HG02623 (cell line): ENCODE data around the gene NDUFV2.
"Not testable (repeated sequence)": the region's sequence is repeated elsewhere in the genome, so short reads cannot be mapped to it uniquely, and the experiment has no call there.

Experiments
- ATAC-seq: cut with Tn5 transposase; IDR thresholded peaks from one replicate; pipeline ENCODE4 v1.9.1; 2021; ENCODE audit warnings: moderate library complexity; ENCODE audit not compliant: unreplicated experiment

Gene NDUFV2

DNA sequence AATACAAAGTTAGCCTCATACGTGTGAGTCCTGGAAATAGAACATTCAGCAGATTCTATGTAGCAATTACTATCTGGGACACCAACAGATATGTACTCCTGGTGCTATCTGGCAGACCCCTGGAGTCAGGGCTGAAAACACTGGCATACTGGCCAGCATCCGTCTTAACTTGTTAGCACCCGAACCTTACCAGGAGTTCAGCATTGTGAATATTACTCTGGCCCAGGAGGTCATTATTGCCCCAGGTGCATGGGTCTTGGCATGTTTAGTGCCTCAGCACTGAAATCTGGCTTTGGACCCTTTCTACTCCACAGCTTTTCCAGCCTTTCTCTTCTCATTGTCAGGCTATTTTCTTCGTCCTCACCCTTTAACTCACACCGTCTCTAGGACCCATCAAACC lies 11.9 kb upstream of the NDUFV2 start:
- ATAC-seq: no peak

DNA sequence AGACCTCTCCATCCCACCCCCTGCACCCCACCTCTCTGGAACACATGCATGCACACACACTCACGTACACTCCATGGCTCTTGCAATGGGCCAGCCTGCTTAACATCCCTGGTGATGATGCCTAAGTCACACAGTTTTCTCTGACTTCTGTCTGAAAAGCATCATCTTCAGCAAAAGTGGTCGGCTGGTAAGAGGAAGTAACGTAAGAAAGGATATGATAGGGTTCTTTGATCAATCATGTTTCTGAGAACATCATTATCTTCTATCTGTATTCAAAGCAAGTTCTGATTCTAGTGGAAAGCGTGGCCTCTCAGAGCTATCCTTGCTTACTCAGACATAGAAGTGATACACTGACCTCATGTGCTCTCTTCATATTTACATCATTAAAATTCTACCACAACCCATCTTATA lies 11.4 kb upstream of the NDUFV2 start:
- ATAC-seq: no peak

DNA sequence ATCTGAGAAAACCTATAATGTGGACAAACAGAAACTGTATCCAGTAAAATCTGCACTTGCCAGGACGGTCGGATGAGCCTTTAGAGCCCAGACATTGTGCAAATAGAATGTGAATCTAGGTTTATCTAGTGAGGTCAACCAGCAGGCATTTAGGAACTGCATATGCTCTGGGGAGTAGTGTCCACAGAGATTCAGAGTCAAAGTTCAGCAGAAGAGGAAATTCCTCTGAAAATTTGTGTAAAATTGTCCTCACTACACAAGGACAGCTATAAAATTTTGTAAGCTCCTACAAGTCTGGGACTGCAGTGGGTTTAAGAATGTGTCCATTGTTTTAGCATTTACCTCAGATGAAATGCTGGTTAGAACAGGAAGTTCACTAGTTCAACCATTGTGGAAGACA lies 9.8 kb upstream of the NDUFV2 start:
- ATAC-seq: no peak

DNA sequence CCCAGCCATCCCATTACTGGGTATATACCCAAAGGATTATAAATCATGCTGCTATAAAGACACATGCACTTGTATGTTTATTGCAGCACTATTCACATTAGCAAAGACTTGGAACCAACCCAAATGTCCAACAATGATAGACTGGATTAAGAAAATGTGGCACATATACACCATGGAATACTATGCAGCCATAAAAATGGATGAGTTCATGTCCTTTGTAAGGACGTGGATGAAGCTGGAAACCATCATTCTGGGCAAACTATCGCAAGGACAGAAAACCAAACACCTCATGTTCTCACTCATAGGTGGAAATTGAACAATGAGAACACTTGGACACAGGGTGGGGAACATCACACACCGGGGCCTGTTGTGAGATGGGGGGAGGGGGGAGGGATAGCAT lies 9.4 kb upstream of the NDUFV2 start:
- not testable (repeated sequence) for ATAC-seq

DNA sequence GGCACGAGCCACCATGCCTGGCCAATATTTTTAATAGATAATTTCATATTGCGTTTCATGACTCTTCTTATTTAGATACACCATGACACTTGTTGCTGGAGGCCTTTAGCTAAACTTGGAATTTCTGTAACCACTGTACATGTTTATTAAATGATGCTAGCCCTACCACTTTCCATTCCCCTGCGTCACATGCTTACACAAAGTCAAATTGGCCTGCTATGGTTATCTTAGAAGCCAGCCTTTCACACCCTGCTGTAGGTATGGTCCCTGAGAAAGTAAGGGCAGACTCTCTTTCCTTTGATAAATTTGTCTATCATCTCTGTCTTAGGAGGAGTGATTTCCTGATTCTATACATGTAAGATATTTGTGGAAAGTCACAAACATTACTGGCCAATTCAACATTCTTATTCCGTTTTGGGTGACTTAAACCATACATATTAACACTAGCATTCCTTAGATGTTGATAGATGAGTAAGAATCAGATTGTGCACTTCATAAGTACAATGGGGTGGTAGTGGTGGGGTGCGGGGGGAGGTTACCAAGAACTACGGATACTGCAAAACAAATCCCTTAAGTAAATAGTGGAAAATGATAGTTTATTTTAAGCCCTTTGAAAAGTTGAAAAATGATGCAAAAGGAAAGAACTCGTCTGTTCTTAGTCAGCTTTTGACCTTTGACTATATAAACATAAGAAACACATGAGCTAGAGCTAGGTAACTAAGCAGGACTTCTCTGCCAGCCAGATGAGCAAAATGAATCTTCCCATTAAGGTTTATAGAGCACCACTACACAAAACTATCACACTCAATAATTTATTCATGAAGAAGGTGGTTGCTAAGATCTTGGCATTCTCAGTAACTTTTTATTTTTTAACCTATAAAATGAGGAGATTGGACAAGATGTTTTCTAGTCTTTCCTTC lies 7.9 kb upstream of the NDUFV2 start:
- ATAC-seq: no peak

DNA sequence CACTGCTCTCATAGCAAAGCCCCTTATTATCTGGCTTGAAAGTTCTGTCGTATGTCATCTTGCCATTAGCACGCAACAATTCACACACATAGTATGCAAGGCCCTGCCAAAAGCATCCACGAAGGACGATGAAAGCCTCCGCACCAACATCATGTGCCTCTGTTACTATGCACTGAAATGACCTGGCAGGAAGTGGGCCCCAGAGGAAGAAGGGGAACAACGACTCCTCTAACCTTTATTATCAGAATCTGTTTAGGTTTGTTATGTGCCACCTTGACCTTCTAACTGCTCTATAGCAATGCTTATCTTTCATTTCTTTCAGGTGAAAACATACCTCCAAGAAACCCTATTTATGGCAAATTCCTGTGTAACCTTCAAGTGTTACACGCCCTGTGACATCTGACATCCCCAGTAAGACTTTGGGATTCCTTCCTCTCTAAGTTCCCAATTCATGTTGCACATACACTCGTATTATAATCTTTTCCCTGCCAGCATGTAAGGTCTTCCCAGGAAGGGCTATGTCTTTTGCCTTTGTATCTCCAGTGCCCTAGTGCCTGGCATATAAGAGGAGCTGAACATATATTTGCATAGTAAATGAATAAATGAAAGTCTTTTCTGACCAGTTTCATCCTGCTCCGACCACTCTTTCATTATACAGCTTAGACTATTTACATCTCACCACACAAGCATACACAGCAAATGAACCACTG lies 7.0 kb upstream of the NDUFV2 start:
- ATAC-seq: peak; percentile 89

DNA sequence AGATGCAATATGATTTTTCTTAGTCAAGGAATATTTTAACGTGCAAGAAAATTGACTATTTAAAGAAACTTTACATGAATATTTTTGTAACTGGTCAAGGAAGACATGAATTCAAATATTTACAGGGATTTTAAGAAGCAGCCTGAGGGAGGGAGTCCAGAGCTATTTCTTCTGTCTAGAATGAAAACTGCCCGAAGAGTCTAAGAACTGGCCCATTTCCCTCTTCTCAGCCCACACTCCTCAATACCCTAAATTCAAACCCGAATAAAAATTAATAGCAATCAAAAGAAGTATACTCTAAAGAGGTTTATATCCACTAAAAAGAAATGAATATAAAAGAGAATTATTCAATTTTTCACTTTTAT lies 6.5 kb upstream of the NDUFV2 start:
- no peak for ATAC-seq

DNA sequence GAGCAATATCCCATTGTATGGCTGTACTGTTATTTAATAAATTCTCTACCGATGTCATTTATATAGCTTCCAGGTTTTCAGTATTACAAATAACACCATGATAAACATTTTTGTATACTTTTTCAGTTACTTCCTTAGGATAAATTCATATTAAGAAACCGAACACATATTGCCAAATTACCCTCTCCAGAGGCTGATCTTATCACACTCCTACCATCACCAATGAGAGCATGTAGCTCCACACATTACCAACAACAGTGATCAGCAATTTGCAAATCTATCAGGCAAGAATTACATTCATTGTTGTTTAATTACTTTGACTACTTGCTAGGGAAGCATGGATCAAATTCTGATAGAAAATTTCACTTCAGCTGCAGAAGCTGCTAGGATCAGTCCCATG lies 5.8 kb upstream of the NDUFV2 start:
- ATAC-seq: no peak

DNA sequence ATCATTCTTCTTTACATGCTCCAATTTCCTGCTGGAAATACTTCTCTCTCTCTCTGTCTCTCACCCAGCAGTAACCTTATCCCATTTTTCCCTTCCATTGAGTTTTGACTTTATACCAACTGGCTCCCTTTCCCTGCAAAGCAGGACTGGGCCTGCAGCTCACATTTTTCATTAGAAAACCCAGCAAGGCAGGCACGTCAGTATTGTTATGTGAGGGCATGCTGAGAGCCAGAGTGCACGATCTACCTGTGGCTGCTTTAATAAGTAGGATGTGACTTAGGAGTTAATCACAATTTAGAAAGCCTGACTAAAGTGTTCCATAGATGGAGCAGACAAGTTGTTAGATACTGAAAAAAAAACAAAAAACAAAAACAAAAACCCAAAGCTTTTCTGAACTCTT lies 5.2 kb upstream of the NDUFV2 start:
- ATAC-seq: no peak

DNA sequence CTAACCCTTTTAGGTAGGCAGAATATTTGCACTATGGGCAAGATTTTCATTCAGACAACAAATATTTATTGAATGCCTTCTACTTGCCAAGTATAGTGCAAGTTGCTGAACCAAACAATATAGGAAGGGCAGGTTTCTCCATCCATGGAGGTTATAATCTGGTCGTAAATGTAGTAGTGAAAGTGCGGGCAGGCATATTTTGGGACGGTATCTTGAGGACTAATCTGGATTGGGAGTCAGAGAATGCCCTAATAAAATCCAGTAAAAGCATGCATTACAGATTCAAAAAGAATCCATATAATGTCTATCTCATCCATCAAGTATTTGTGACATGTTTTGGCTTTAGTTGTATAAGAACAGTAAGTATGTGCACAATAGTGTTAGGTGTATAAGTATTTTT lies 1.7 kb upstream of the NDUFV2 start:
- ATAC-seq: no peak

DNA sequence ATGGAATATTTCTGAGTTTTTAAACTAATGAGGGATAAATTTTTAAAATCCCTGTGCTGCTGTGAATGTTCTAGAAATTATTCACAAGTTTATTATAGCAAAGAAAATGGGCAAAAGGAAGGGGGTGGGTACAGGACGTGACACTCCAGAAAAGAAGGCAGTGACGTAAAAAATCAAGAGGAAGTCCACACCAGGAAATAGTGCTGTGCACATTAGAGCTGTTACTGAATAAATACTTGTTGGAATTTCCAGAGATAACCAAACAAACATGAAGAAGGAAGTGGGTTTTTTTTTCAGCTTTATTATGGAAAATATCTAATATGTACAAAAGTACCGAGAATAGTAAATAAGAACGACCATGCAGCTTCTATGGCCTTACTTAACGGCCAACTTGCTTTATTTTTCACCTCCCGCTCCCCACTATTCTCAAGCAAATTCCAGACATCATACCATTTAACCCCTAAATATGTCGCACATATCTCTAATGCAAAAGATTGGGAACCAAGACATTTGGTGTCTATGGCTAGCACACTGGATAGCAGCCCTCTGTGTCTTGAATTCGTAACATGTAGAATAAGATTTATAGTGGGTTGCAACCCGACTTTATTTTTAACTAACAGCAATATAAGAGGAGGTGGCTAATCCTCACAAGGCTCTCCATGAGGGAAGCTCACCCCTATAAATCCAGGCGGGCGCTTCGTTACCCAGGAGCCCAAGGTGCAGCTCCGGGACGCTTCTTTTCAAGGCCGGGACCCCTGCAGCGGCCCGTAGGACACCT lies 580 bp upstream of the NDUFV2 start:
- peak; percentile 1 for ATAC-seq

DNA sequence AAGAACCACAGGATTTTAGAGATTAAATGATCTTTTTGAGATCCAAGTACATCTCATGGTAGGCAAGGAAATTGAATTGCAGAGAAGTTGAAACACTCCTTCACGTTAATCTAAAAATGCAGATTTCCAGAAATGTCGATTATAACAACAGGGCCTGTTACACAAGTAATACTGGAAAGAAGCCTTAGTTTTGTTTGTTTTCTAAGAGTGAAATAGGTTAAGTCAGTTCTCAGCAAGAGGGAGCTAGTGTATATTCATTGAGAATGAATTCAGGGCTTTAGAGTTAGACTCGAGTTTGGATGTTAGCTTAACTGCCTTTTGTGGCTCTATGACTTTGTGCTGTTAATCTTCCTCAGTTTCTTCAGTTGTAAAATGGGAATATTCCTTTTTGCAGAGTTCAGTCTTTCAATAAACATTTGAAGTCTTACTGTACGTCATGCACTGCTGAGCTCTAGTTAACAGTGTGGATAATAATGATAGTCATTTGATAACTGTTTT lies 926 bp downstream of the NDUFV2 start:
- no peak for ATAC-seq

DNA sequence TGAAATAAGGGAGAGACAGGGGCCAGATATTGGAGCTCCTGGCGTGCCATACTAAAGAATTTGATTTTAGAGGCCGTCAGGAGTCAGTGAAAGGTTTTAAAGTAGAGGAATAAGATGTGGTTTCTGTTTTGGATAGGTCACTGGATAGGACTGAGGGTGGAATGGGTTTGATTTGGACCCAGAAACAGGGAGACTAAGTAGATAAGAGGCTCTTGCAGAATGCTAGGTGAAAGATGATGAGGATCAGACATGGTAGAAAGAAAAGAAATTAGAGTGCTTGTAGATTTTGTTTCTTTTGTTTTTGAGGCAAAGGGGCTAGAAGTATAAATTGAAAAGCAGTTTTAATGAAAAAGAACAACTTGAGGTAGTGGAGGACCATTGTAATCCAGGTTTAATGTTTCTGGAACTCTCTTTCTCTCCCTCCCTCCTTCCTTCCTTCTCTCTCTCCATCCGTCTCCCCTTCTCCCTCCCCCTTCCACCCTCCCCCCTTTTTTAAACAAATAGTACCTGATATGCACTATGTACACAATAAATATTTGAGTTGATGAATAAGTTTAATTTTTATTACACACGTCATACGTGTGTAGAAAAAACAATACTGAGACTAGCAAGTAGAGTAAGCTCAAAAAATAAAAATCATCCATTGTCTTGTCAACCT lies 1.9 kb downstream of the NDUFV2 start:
- no peak for ATAC-seq

DNA sequence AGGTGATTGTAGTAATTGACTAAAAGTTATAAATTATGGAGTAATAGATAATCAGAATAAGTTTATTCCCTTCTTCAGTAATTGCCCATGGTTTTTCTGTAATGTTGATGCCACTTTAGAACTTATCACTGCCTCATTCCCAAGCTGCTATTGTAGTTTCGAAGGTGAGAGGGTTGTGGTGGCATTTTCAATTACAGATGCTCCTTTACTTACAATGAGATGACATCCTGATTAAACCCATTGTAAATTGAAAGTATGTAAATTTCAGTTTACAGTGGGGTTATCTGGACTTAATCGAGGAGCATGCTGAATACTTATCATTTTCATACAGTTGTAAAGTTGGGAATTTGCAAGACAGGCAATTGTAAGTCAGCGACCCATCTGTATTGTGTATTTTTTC lies 2.9 kb downstream of the NDUFV2 start:
- no peak for ATAC-seq

DNA sequence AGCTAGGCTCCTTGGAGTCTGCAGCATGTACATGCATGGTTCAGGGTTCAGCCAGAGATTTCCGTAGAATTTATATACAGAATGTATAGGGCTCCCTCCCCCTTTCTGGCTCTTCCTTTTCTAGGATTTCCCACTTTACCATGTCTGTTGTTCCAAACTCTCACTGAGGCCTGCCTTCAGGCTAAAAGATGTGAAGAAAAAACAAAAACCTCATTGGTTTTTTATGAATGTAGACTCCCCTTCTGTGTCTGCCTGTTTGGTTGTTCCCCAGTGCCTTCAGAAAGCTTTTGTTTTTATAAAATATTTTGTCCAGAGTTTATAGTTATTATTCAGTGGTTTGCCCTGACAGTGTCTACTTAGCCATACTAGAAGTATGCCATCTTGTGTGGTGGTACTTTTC lies 3.6 kb downstream of the NDUFV2 start:
- no peak for ATAC-seq

DNA sequence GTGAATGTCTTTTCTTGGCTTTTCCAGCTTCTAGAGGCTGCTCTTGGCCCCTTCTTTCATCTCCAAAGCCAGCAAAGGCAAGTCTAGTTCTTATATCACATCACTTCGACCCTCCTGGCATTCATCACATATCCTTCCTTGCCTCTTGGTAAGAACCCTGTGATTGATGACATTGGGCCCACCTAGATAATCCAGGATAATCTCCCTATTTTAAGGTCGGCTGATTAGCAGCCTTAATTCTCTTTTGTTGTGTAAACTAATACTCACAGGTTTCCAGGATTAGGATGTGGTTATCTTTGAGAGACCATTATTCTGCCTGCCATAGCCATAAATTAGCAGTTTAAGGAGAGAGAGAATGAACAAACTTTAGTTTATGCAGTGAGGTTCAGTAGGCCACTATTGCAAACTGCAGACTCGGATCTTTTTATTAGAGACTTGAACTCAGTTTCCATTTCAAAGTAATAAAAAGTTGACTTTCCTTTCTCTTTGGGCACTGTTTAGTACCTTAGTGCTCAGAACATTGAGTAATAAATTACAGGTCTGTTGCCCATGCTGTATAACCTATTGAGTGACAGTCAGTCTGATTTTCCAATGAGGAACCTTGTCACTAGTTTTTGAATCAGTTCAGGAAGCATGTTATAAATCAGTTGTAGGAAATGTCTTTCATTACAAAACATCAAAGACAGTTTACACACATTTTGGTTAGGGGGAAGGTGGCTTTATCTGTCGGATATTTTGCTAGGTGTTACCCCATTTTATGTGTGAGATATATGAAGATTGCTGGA lies 4.5 kb downstream of the NDUFV2 start:
- ATAC-seq: no peak

DNA sequence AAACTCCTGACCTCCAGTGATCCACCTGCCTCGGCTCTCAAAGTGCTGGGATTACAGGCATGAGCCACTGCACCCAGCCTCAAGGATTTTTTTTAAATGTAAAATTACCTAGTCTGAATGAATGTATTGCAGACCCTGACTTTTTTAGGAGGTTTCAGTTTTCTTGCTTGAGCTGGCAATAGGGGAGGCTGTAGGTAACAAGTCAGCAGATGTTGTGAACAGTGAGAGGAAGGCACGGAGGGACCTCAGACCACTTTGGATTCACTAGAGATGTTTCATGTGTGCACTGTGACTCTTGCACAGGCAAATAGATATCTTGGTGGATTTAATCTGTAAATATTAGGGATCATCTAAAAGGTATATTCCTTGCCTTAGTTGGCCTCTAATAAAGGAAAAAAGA lies 6.4 kb downstream of the NDUFV2 start:
- ATAC-seq: no peak

DNA sequence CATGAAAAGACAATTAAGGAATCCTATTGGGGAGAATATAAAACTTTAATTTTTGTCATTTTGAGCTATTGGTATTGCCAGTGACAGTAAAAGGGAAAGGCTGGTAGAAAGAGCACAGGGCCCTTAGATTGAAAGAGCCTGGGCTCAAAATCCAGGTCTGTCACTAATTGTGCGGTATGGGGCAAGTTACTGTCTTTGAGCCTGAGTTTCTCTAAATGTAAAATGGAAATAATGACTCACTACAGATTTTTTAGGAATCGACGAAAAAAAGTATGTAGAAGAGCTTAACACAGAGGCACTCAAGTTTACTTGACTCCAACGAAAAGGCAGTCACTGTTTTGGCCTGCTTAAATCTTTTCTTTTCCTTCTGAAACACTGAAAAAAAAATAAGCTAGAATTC lies 7.0 kb downstream of the NDUFV2 start:
- ATAC-seq: no peak

DNA sequence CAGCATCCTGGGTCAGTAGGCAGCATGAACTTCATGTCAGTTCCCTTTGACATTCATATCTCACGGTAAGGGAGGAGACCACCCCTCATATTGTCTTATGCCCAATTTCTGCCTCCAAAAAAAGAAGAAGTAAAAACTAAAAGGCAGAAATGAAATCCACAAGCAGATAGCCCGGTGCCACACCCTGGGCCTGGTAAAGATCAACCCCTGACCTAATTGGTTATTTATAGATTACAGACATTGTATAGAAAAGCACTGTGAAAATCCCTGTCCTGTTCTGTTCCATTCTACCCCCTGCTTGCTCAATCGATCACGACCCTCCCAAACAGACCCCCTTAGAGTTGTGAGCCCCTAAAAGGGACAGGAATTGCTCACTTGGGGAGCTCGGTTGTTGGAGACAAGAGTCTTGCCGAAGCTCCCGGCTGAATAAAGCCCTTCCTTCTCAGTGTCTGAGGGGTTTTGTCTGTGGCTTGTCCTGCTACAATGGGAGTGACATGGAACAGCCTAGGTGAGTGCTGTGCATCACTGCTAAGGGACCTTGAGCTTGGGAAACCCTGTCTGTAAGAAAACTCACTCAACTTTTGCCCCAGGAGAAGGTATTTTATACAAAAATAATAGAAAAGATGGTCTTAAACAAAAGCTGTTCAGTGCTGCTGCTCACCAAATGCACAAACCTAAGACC lies 11.1 kb downstream of the NDUFV2 start:
- no peak for ATAC-seq

DNA sequence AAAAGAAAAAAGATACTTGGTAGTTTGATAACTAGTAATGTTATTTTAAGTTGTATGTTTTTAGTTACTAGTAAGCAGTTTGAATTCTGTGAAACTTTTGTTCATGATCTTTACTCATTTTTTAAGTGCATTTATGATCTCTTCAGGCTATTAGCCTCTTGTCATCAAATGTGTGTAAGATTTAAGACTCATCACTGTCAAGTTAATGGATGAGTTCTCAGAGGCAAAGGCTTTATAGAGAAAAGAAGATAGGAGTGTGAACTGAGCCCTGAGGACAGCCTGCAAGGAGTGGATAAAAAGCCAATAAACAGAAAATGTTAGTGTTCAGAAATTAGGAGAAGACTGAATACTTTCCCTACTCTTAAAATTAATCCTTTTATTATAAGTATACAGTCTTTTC lies 13.5 kb downstream of the NDUFV2 start:
- no peak for ATAC-seq
